Astrocyte of the hippocampus (primary cell): ENCODE results near the gene CACNA1G.

Experiments used
- DNase-seq: peaks from one replicate; pipeline ENCODE4 v3.0.0; 2011; ENCODE audit warnings: low read depth, low spot score

The CACNA1G gene

DNA sequence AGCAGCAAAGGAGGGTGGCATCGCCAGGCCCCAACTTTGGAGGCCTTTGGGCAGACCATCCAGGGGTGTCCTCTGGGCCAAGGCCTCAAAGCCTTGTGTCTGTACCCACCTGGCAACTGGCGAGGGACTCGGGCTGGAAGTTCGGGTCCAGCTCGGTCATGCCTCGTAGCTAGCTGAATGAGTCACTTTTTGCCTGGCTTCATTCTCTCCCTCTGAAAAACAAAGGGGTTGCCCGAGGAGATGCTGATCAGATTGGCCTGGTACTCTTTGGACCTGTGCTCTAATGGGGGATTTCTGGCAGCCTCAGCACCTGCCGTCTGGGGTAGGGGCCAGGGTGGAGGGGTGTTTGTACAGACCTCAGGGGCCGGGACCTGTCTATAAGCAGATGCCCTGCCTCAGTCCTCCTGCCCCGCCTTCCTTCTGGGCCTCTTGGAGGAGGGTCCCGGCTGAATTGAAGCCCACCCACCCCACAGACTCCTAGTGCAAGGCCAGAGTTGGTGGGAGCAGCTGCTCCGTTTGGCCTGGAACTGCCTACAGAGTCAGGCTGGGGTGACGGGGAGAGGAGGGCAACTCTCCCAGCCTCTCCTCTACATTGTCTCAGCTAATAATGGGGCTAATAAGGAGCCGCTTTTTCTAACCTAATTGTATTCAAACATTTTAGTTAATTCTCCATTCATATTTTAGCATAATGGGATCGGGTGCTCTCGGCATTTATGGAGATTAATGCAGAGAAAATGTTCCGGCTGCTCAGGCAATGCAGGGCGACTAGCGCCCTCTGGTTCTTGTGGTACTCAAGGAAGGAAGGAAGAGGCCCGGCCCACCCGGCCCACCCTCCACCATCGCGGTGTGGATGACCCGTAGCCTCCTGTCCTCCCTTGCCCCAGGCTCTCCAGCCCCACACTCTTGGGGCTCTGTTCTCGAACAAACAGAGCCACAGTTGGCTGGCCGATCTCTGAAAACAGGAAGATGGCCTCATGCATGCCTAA, 52.8 kb downstream of the CACNA1G start:
- DNase-seq: no peak

DNA sequence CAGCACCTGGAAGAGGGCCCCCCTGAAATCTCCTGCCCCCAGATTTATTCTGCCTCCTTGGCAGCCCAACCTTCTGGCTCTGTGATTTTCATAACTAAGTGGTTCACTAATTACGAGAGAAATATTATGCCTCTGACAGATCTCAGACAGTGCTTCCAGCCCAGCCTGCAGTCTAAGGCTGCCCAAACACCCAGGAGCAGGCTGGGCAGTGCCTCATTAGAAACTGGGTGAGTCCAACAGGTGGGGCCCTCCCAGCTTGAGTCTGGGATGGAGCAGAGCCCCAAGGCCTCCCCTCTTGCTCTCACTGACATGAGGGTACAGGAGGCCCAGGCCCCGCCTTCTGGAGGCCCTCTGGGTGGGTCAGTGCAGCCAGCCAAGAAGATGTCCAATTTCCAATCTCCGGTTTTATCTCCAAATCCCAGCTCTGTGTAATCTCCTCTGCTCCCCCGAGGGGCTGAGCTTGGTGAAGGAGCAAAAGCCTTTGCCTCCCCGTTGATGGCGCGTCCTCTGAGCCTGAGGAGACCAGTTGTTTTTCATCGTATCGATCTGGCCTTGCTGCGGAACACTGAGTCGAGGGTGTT, 54.0 kb downstream of the CACNA1G start:
- no peak for DNase-seq

DNA sequence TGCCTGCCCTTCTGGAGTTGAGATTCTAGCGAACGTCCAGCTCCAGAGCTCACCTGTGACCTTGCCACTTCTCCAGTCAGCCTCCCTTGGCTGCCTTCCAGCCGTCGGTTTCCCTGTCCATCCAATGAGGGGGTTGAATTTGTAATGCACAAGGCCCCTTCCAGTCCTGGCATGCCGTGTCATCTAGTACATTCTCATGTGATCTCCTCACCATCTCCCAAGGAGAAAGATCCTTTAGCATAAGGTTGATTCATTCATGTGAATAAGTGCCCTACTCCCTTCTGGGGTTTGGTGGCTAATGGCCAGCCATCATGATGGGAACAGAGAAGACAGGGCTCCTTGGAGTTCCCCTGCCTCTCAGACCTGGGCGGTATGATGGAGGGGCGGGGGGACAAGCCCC, 55.3 kb downstream of the CACNA1G start:
- DNase-seq: no peak

DNA sequence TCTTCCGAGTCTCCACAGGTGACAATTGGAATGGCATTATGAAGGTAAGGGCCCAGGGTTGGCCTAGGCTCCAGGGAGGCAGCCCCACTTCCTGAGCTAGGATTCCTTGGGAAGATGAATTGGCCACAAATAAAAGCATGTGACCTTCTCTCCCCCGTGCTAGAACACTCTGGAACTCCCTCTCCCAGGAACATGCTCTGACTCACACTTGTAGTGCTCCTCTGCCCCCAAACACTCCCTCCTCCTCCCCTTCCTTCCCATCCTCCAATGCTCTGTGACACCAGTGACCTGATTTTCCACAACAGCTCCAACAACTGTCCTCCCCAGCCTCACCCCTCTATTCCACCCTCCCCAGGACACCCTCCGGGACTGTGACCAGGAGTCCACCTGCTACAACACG, 57.8 kb downstream of the CACNA1G start:
- no peak for DNase-seq

DNA sequence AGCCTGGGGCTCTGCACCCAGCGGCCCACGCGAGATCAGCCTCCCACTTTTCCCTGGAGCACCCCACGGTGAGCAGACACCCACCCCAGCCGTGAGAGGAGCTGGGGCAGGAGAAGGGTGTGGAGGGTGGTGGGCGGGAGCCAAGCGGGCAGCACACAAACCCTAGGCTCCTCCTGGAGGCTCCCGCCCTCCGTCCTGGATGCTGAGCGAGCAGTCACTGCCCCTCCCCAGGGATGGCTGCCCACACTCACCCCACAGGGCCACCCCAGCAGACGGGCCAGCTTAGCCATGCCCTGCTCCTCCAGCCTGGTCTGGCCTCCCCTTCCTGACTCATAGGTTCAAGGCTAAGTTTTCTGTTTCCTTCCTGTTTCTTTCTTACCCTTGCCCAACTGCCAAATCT, 58.4 kb downstream of the CACNA1G start:
- DNase-seq: no peak

DNA sequence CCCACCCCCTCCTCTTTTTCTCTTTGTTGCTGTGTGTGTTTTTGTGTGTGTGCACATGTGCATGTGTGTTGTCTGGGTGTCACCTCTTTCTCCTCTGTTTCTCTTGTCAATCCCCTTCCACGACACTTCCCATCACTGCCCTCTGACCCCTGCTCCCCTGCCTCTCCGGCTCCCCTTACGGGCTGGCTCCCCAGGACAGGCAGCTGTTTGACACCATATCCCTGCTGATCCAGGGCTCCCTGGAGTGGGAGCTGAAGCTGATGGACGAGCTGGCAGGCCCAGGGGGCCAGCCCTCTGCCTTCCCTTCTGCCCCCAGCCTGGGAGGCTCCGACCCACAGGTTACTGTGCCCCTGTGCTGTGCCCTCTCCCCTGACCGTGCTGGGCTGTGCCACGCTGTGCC, 59.0 kb downstream of the CACNA1G start:
- DNase-seq: no peak

DNA sequence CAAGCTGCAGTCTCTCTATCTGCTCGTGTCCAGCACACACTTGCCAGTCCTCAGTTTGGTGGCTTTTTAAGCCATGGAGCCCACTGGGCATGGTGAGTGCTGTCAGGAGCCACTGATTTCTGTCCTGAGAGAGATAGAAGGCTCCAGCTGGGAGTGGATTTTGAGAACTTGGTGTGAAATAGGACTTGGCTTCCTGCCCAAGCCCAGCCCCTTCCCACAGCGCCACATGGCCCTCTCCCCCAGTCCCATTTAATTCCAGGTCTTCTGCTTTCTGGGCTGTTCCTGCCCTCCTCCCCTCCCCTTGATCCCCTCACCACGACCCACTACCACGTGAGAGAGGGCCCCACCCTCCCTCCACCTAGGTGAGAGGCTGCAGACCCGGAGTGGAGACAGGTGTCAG, 59.7 kb downstream of the CACNA1G start:
- no peak for DNase-seq

DNA sequence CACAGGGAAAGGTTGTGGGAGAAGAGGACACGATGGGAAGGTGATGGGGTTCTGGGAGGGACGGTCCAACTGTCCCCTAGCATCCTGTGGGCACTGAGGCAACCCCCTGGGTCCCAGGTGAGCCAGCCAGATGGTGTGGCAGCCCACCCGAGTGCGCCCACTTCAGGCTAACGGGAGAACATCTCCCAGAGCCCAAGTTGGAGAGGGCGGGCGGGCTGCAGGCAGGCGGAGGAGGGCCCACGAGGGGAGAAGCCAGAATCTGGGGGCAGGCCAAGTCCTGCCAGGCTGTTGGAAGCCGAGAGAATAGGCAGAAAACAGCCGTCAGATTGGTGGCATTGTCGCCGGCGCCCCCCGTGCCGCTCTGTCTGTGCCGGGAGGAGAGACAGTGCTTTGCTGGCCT, 60.3 kb downstream of the CACNA1G start:
- DNase-seq: no peak

DNA sequence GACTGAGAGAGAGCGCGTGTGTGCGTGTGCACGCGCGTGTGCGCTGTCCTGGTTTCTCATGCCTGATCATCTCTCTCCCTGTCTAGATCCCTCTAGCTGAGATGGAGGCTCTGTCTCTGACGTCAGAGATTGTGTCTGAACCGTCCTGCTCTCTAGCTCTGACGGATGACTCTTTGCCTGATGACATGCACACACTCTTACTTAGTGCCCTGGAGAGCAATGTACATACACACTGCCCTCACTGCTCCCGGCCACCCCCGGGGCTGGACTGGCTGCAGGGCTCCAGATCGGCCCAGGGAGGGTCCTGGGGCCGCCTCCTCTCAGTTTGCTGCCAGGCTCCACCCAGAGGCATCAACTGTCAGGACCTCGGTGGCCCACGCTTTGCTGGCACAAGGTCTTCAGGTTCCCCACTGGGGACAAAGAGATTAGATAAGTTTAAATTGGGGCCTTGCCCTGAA, 61.1 kb downstream of the CACNA1G start:
- DNase-seq: no peak

DNA sequence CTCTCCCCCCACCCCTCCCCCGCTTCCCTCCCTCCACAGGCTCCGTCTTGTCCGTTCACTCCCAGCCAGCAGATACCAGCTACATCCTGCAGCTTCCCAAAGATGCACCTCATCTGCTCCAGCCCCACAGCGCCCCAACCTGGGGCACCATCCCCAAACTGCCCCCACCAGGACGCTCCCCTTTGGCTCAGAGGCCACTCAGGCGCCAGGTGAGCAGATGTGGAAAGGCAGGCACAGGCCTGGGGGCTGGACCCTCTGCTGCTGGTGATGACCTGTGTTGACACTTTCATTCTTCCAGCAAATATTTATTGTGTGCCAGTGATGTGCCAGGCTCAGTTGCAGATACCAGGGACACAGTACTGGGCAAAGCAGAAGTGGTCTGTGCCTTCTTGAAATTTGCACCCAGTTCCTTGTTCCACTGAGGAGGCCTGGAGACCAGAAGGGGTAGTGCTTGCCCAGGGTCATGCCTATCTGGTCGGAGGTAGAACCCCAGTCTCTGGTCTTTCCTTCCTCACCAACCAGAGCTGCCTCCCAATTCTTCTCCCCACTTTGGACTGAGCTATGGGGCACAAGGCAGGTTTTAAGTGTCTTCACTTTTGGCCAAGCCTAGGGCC, 63.9 kb downstream of the CACNA1G start:
- no peak for DNase-seq

DNA sequence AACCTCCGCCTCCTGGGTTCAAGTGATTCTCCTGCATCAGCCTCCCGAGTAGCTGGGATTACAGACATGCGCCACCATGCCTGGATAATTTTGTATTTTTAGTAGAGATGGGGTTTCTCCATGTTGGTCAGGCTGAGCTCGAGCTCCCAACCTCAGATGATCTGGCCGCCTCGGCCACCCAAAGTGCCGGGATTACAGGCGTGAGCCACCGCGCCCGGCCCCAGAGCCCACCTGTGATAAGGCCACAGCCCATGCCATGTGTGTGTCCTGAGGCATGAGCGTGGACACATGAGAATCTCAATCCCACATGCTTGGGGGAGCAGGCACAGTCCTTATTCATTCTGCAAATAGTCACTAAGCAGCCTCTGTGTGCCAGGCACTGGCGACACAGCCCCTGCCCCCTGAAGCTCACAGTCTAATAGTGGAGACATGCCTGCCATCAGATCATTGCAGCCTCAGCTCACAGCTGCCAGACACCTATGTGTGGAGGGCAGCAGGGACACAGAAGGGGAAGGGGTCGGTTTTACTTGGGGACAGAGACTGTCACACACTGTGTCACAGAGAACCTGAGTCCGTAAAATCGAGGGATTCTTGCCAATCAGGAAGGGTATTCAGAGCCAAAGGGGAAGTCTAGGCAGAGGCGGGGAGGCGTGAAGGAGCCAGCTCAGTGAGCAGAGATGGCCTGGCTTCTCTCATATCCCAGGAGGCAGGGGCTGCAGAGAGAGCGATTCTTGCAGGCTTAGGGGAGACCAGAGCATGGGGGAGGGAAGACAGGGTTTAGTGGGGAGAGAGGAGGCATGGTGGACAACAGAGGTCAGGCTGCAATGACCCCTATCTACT, 64.7 kb downstream of the CACNA1G start:
- DNase-seq: no peak

DNA sequence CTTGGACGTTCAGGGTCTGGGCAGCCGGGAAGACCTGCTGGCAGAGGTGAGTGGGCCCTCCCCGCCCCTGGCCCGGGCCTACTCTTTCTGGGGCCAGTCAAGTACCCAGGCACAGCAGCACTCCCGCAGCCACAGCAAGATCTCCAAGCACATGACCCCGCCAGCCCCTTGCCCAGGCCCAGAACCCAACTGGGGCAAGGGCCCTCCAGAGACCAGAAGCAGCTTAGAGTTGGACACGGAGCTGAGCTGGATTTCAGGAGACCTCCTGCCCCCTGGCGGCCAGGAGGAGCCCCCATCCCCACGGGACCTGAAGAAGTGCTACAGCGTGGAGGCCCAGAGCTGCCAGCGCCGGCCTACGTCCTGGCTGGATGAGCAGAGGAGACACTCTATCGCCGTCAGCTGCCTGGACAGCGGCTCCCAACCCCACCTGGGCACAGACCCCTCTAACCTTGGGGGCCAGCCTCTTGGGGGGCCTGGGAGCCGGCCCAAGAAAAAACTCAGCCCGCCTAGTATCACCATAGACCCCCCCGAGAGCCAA, 65.6 kb downstream of the CACNA1G start:
- peak; percentile 88 for DNase-seq

DNA sequence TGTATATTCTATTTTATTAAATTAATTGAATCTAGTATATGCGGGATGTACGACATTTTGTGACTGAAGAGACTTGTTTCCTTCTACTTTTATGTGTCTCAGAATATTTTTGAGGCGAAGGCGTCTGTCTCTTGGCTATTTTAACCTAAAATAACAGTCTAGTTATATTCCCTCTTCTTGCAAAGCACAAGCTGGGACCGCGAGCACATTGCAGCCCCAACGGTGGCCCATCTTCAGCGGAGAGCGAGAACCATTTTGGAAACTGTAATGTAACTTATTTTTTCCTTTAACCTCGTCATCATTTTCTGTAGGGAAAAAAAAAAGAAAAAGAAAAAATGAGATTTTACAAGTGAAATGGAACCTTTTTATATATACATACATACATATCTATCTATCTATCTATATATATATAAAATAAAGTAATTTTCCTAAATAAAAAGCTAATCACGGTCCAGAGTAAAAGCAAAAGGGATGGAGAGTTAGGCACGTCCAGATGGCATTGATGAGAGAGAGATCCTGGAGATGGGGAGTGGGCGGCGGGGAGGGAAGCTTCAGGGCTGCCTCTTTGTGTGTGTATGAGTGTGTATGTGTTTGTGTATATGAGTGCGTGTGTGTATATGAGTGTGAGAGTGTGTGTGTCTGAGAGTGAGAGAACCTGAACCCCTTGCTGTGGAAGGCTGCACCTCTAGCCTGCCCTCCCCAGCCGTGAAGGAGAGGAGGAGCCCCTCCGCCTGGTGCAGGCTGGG, 66.7 kb downstream of the CACNA1G start:
- no peak for DNase-seq

DNA sequence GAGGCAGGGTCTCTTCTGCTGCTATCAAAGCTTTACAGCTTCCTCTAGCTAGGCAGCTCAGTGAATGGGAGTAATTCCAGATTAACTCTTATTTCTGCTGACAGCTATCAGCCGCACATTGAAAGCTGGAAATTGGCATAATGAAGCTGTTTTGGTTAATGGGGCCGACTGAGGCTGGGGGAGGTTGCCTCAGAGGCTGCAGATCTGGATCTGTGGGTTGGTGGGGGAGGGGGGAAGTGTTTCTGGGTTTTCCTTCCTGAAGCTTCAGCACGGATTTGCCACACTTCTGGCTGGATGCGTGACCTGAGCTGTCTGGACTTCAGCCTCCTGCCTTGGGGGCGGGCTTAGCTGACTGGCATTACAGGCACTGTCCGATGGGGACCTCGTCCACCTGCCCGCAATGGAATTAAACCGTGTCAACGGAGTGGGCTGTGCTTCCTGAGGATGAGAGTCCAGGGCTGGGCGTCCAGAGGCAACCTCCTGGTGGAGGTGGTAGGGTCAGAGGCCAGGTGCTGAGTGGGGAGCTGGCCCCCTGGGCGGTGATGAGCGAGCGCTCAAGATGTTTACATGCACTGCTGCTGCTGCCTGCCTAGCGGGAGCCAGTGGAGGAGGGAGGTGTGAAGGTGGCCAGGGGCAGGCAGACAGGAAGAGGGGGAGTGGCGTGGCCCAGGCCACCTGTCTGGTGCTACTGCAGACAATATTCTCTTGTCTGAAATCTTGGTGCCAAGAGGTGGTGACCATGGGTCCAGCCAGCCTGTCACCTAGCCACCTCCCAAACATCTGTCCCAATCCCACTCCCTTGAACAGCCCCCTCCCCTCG, 67.5 kb downstream of the CACNA1G start:
- no peak for DNase-seq

DNA sequence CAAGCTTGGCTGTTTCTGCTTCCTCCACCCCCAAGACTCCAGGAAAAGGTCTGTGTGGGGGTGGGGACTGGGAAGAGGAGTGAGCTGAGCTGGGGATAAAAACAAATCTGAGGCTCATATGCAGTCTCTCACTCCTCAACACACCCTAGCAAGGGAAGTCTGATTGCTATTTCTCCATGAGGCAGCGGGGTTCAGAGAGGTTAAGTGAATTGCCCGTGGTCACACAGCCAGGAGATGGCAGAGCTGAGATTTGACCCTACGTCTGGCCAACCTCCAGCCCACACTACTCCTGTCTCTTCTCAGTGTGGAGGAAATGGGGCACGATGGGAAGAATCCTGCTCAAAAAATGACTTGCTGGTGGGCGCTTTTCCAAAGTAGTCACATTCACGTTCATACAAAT, 69.4 kb downstream of the CACNA1G start:
- DNase-seq: no peak

DNA sequence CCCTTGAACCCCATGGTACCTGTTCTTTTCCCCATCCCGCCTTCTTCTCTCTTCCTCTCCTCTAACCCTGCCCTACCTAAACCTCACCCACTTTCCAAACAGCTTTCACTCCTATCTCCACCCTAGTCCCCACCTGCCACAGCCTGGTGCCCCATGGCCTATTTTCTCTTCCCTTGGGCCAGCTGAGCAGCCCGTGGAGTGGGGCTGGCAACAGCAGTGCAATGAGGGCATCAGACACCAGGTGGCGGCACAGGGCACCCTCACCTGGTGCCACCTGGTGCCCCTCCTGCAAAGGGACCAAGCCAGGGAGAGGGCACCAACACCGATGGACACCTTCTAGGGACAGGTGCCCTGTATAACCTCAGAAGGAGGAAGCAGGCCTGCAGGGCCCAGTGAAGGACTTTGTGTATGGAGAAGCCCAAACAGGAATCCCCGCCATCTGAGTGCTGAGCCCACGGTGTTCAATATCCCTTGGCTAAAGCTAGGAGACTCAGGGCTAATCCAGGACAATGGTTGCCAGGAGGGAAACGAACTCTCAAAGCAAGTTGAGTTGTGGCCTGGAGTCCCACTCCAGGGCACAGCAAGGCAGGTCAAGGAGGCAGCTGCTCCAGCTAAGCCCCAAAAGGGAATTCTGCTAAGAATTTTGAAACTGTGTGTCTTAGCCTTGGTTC, 70.1 kb downstream of the CACNA1G start:
- DNase-seq: peak; percentile 57

DNA sequence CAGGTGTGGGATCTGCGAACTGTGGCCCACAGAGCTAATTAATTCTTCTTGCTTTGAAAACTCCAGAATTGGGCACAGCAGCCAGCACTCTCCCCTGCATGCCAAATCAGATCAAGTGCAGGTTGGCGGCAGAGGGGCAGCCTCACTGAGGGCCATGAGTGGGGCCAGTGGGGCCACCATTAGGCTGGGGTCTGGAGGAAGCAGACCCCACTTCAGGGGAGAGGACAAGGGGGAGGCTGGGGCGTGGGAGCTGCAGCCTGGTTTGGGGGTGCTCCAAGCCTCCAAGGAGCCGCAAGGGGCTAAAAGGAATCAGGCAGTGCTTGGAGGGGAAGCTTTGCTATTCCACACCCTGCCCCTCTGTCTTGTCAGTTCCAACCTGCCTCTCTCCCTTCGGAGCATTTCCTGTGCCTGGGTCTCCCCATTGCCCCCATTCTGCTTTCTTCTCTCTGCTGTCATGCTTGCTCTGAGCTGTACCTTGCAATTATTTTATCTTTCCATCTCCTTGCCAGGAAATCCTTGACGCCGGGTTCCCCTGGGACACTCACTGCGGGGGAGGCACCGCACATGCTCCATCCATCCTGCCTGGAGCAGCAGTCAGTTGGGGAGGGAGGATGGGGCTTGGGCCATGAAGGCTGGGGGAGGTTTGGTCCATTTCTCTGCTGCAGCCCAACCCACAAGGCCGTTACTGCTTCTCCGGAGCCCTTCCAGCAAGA, 70.8 kb downstream of the CACNA1G start:
- no peak for DNase-seq

DNA sequence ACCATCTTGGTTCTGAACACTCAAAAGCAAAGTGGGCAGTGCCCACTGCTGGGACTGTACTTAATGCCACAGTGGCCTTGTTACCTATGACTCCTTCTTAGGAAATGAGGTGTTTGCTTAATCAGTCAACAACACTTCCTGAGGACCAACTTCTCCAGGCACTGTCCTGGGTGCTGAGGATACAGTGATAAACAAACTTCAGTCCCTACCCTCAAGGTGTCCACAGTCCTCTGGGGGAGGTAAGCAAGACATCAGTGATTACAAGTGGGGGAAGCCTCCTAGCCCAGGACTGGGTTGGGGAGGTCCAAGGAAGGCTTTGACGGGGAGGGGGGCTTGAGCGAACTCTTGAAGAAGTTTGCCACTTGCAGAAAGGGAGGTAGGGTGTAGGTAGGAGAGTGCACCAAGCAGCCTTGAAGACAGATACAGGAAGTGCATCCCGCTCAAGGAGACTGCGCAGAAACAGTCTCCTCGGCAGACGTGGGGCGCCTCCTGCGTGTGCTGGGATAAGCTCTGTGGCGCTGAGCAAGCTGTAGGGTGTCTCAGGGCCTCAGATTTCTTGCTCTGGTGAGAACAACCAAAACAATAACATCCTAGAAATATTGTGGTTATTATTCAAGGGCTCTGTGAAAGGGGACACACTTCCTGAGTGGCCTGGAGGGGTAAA, 71.5 kb downstream of the CACNA1G start:
- no peak for DNase-seq
